GM21786 (cell line): ENCODE measurements around the gene VCP.

ENCODE experiments used
- ATAC-seq: cut with Tn5 transposase; IDR thresholded peaks from one replicate; pipeline ENCODE4 v1.9.1; 2021; ENCODE audit not compliant: unreplicated experiment

The VCP gene

GRCh38 chr9:35103660-35104191 lies 31.3 kb upstream of the VCP start:
- no peak for ATAC-seq

- peak; percentile 97 for ATAC-seq
Measured at GRCh38 chr9:35102769-35103659, 30.6 kb upstream of the VCP start, which contains the start of gene STOML2. Gene STOML2, minus strand, starts transcription at chr9:35103131. Its CDS starts 37 bp downstream, at chr9:35103094.

GRCh38 chr9:35102465-35102768 lies 30.0 kb upstream of the VCP start:
- ATAC-seq: peak; percentile 7

- no peak for ATAC-seq
Measured at GRCh38 chr9:35097573-35097972, 25.1 kb upstream of the VCP start.

- ATAC-seq: peak; percentile 90
Measured at GRCh38 chr9:35096035-35096849, 23.8 kb upstream of the VCP start, which contains the start of gene PIGO. Gene PIGO, minus strand, starts transcription at chr9:35096591. Its CDS starts 1,026 bp downstream, at chr9:35095565.

- ATAC-seq: no peak
Measured at GRCh38 chr9:35091536-35091935, 19.1 kb upstream of the VCP start.

- ATAC-seq: no peak
Measured at GRCh38 chr9:35089434-35089833, 17.0 kb upstream of the VCP start.

GRCh38 chr9:35085078-35085477 lies 12.7 kb upstream of the VCP start:
- ATAC-seq: no peak

GRCh38 chr9:35079426-35080341 lies 7.3 kb upstream of the VCP start, which contains the start of gene FANCG:
Gene FANCG, minus strand, starts transcription at chr9:35079942. Its CDS starts 418 bp downstream, at chr9:35079524.
- ATAC-seq: peak; percentile 90

GRCh38 chr9:35079041-35079425 lies 6.6 kb upstream of the VCP start:
- ATAC-seq: no peak

- no peak for ATAC-seq
Measured at GRCh38 chr9:35078066-35078465, 5.6 kb upstream of the VCP start.

GRCh38 chr9:35076848-35077247 lies 4.4 kb upstream of the VCP start:
- no peak for ATAC-seq

GRCh38 chr9:35075358-35075757 lies 2.9 kb upstream of the VCP start:
- no peak for ATAC-seq

GRCh38 chr9:35074791-35075190 lies 2.4 kb upstream of the VCP start:
- no peak for ATAC-seq

GRCh38 chr9:35074141-35074540 lies 1.7 kb upstream of the VCP start:
- no peak for ATAC-seq

GRCh38 chr9:35073279-35073612 lies 821 bp upstream of the VCP start:
- ATAC-seq: no peak

GRCh38 chr9:35071814-35072460 lies 488 bp downstream of the VCP start:
- peak; percentile 39 for ATAC-seq

- no peak for ATAC-seq
Measured at GRCh38 chr9:35070823-35071813, 1.3 kb downstream of the VCP start.

- ATAC-seq: no peak
Measured at GRCh38 chr9:35069020-35069419, 3.4 kb downstream of the VCP start.
